Measurements from ENCODE around the gene COX14.
A peak's percentile ranks its signal among the peaks of the same experiment; 100 is the strongest.
"Not testable (repeated sequence)": the region's sequence is repeated elsewhere in the genome, so short reads cannot be mapped to it uniquely, and the experiment has no call there.

COX14 gene

DNA sequence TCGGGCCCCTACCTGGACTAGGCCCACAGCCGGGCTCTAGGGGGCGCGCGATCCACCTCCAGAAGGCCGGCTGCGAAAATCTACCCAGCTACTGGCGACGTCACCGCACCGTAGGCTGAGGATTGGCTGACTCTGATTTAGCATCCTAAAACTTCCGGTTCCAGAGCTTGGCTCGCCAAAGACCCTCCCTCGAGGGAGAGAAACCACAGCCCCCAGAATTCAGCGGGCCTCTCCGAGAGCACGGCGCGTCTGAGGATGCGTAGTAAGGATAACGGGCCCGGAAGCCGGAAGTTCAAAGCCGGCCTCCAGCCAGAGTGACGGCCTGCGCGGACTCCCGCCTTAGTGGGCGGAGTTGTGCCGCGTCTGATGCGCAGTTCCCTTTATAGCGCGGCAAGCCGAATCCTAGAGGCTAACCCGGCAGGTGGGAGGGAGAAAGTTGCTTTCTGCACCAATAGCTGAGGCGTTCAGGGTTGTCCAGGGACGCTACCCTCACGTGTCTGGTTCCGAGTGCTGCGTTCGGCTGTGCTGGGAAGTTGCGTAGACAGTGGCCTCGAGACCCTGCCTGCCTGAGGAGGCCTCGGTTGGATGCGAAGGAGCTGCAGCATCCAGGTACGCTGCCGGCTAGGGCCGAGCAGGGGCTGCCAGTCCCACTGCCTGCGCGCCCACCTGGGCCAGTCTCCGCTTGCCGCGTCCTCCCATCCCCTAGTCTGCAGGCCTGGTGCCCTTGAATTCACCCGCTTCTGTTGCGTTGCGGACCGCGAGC is at the start of gene COX14:
Gene COX14 (plus strand): TSS at position 544 of the 763 bp plus-strand sequence. CDS start 7,808 bp downstream, outside the sequence.
- DNase-seq = peak; percentile 99

DNA sequence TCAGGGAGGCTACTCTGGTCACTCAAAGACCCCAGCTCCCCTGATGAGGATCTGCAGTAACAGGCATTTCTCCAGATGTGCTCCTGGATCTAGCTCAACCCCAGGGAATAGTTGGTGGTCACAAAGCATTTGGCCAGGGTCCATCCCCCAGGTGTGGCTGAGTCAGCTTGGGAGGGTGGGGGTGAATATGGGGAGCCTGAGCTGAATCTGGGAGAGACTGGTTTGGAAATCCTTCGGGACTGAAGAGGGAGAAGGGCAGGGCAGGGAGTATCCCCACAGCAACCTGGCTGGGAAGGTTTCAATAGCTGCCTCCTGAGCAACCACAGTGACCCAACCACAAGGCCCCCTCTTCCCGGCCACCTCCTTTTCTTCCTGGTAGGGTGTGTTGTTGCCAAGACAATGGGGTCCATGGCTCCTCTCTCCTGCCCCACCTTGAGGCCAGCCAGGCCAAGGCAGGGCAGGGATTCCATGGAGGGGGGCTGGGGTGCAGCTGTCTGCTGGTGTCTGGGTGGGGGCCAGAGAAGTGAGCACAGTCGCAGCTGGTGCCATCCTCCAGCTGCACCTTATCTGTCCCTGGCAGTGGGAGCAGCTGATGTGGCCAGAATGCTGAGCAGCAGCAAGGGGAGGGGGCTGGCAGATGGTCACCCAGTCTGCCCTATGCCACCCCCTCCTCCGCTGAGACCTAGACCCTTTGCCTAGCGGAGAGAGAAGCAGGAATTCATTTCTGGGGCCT is 49.1 kb upstream of the COX14 start:
- no peak for DNase-seq

- DNase-seq = no peak
Measured at GRCh38 chr12:50065726-50066310, 46.2 kb upstream of the COX14 start.

DNA sequence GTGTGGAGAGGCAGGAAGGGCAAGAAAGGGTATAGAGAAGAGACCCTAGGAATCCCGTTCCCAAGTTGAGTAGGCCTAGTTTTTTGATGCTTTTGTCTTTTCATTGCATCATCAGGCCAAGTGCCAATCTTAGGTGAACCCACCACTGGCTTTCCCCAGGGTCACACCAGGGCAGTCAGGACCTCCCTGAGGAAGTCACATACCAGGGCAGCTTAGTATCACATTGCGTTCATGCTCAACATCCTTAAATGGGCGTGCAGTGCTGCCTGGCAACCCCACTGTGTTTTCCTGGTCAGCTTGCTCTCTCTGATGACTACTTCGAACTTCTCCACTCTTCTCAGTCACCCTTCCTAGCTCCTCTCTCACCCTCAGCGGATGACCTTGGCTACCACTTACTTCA is 45.6 kb upstream of the COX14 start:
- no peak for DNase-seq

DNA sequence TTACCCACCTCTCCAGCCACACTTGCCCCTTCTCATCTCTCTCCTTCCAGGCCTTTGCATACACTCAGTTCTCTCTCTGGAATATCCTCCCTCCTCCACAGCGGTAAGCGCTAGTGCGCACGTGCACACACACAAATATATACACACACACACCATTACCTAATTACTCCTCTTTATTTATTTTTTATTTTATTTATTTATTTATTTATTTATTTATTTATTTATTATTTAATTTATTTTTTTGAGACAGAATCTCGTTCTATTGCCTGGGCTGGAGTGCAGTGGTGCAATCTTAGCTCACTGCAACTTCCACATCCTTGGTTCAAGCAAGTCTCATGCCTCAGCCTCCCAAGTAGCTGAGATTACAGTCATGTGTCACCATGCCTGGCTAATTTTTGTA is 43.0 kb upstream of the COX14 start:
- no peak for DNase-seq

- DNase-seq = no peak
Measured at GRCh38 chr12:50069539-50069938, 42.5 kb upstream of the COX14 start.

GRCh38 chr12:50070314-50071060 is 41.5 kb upstream of the COX14 start:
- DNase-seq = peak; percentile 66

- DNase-seq = no peak
Measured at GRCh38 chr12:50072198-50072907, 39.7 kb upstream of the COX14 start.

DNA sequence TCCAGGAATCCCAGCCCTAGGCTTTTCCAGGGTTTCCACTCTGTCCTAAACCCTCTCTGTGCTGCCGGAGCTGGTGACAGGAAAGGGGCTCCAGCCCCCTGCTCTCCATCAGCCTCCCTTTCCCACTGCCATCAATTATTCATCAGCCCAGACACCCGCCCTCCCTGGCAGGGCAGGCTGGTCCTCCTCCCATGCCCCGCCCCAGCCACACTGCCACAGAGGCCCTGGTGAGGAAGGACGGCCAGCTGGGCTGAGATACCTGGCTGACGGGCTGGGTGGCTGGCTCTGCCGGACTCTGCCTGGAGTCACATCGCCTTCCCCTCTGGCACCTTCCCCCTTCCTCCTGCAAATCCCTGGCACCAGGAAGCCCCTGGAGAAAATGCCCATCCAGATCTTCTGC is 38.8 kb upstream of the COX14 start:
- DNase-seq = no peak

DNA sequence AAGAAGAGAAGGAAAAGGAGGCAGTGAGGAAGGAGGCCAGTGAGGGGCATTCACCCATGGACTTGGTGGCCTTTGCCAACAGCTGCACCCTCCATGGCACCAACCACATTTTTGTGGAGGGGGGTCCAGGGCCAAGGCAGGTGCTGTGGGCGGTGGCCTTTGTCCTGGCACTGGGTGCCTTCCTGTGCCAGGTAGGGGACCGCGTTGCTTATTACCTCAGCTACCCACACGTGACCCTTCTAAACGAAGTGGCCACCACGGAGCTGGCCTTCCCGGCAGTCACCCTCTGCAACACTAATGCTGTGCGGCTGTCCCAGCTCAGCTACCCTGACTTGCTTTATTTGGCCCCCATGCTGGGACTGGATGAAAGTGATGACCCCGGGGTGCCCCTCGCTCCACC is 38.3 kb upstream of the COX14 start:
- DNase-seq = no peak

DNA sequence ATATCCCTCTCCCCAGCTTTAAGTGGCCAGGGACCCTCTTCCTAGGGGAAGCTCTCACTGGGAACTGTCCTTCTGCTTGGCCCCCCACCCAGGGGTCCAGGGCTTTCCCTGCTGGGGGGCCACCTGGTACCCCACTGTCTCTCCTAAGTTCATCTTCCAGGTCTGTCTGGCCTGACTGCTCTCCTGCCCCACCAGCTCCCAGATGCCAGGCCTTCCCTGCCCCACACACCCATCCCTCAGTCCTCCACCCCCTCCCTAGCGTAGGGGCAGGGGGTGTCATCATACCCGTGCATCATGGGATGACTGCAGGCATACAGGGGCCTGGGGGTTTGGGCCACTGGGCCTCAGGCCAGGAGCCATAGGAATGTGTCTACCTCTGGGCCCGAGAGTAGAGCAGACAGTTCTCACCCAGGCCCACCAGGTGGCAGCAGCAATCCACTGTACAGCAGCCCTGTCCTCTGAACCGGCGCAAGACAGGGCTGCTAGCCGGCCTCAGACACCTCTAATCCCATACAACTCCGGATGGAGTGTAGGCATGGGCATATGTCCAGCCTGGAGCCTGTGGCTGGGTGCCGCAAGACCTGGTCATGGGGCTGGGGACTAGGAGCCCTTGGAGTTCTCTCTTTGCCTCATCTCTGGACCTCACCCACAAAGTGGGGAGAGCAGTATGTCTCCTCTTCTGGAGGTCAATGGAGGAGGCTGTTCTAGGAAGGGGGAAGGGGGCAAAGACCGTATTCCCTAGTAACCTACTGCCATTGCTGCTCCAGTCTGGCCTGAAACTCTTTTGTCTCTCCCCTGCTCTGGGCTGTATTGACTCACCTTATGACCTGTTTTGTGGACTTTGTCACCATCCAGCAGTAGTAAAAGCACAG is 36.9 kb upstream of the COX14 start:
- DNase-seq = peak; percentile 85

GRCh38 chr12:50075808-50076170 is 36.2 kb upstream of the COX14 start:
- DNase-seq = no peak

DNA sequence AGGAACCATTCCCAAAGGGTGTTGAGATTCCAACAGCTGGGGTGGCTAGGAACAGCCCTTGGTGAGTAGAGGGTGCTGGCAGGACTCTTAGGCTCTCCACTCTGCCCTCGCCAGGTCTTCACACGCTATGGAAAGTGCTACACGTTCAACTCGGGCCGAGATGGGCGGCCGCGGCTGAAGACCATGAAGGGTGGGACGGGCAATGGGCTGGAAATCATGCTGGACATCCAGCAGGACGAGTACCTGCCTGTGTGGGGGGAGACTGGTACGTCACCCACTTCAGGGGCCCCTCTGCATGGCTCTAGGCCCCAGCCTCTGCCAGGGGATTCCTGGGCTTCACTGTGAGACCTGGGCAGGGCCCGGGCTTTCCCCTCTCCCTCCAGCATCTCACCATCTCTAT is 34.9 kb upstream of the COX14 start:
- no peak for DNase-seq

DNA sequence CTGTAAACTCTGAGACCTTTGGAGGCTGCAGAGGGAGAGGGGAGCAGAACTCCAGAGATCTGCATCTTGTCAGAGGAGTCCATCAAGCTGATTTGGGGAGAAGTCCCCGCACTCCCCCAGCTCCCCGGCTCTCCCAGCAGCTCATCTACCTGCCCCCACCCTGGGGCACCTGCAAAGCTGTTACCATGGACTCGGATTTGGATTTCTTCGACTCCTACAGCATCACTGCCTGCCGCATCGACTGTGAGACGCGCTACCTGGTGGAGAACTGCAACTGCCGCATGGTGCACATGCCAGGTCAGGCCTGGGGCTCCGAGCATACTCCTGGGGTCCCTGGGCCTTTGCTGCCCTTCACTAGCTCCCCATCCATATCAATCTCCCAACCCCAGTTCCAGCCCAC is 33.8 kb upstream of the COX14 start:
- no peak for DNase-seq

DNA sequence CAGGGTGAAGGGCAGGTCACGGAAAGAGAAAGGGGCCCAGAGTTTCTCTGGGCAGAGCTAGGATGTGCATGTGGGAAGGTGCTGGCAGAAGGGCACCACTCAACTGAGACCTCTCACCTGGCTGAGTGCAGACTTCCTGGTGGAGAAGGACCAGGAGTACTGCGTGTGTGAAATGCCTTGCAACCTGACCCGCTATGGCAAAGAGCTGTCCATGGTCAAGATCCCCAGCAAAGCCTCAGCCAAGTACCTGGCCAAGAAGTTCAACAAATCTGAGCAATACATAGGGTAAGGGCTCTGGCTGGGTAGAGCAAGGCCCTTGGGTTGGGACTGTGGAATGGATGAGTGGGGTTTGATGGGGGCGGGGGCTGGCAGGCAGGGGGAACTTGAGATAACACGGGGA is 32.3 kb upstream of the COX14 start:
- no peak for DNase-seq

DNA sequence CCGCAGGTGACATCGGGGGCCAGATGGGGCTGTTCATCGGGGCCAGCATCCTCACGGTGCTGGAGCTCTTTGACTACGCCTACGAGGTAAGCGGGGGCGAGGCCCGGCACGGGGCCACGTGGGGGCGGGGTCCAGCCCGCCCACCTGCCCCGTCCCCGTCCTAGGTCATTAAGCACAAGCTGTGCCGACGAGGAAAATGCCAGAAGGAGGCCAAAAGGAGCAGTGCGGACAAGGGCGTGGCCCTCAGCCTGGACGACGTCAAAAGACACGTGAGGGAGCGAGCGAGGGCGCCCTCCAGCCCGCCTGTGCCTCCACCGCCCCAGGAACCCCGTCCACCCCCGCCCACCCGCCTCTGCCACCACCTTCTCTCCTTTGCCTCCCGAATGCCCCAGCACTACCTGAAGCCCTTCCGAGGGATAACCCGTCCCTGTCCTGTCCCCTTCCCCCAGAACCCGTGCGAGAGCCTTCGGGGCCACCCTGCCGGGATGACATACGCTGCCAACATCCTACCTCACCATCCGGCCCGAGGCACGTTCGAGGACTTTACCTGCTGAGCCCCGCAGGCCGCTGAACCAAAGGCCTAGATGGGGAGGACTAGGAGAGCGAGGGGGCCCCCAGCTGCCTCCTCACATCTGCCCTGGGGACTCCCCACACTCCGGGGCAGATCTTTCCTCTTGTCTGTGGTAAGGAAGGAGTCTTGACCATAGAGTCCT is 30.8 kb upstream of the COX14 start:
- DNase-seq = no peak

DNA sequence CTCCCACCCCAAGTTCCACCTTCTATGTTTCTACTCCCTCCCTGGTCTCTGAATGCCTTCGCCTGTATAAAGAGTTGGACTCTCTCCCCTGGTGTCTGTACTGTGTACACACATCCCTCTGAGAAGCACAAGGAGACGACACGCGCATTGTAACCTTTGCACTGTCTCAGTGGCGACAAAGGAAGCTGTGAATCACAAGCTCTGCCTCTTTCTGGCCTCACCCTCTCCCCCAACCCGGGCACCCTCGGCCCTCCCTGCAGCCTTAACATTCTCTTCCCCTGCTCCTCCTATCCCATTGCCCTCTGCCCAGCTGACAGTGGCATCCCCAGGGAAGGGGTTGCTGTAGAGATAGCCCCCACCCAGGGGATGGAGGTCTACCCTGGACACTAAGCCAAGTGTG is 29.4 kb upstream of the COX14 start:
- DNase-seq = no peak

DNA sequence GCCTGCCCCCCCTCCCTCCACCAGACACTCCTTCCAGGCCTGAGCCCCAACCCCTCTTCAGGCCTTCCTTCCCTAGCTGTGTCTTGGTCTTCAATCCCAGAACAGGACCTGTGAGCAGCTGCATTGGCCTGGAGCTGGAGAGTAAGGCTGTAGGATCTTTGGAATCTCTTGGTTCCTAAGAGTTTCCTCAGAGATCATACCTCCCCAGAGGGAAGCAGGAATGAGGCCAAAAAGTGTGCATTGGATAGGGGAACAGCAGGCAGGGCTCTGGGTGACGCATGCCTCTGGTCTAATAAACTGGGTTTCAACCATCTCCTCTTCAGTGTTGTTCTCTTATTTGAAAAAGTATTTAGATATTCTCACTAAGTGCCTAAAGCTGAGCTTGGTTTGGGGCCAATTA is 28.7 kb upstream of the COX14 start:
- DNase-seq = no peak

GRCh38 chr12:50084409-50084774 is 27.6 kb upstream of the COX14 start:
- DNase-seq = not testable (repeated sequence)

DNA sequence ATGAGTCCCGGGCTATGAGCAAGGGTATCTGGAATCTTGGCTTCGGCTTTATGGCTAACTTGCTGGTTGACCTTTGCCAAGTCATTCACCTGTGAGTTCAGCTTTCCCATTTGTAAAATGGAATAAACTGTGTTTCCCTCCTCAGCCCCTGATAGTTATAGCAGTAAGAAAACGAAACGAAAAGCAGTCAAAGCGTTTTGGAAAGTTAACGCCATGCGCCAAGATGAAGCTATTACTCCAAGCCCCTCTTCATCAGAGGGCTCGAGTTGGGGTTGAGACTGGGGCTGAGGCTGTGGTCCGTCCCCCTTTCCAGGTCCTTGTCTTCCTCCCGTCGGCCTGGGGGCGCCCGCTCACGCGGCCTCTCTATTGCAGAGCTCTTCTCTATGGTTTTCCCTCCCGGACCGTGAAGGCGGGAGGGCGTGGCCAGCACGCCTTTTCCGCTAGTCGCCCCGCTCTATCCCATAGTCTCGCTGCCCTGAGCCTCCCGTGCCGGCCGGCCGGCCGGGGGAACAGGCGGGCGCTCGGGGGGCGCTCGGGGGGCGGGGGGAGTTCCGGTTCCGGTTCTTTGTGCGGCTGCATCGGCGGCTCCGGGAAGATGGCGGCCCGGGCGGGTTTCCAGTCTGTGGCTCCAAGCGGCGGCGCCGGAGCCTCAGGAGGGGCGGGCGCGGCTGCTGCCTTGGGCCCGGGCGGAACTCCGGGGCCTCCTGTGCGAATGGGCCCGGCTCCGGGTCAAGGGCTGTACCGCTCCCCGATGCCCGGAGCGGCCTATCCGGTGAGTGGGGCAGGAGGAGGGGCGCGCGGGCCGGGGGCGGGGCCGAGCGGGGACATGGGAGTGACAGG is 27.0 kb upstream of the COX14 start, which contains the start of gene SMARCD1:
Gene SMARCD1 (plus strand): TSS at position 568 of the 840 bp plus-strand sequence. CDS start 28 bp downstream, at position 596.
- peak; percentile 86 for DNase-seq

Data from activated CD8-positive, alpha-beta memory T cell treated with anti-CD3 and anti-CD28 coated beads, Interleukin-2, amount 50 U/mL, for 4 hours (primary cell).